ENCODE data around the gene BOLL.

Gene BOLL

DNA sequence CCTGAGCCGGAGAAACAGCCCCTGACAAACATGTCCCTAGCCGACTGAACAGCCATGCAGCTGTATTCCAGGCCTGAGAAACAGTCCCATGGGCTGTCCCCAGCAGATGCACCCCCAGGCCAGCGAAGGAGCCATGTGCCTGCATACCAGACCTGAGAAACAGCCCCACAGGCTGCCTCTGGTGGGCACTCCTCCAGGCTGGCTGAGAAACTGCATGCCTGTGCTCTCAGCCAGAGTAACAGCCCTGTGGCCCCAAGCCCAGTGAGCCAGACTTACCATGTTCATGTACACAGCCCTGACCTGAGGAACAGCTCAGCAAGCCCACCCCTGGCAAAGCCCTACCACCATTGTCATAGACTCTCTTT lies 24.8 kb downstream of the BOLL start:
- H3K9ac ChIP-seq (ENCODE audit: low read length) = no peak overlapping the region
- no peak overlapping the region for H2AK5ac ChIP-seq (ENCODE audit: low read length)
- no peak overlapping the region for H3K18ac ChIP-seq (ENCODE audit: low read length)
- H3K4me3 ChIP-seq (ENCODE audit: low read depth, low read length) = no peak overlapping the region
- DNase-seq = no peak
- no peak overlapping the region for H2BK120ac ChIP-seq (ENCODE audit: insufficient read depth, low read length, poor library complexity)
- H3K4me2 ChIP-seq (ENCODE audit: low read length) = no peak overlapping the region
- H3K4ac ChIP-seq (ENCODE audit: low read depth, low read length) = no peak overlapping the region
- no peak overlapping the region for H3K27ac ChIP-seq (ENCODE audit: low read depth, low read length)
- no peaks in the 10 kb centered on the region for H3K79me2 ChIP-seq (ENCODE audit: control insufficient read depth, insufficient read depth, low read length, poor library complexity)
- no peaks in the 10 kb centered on the region for H3K4me1 ChIP-seq (ENCODE audit: control insufficient read depth in 1 of 2, insufficient read depth in 2 of 2, low read length in 2 of 2)
- peaks cover 6% of the 10 kb centered on the region for H3K9me3 ChIP-seq (ENCODE audit: insufficient read depth, low read depth, low read length)
- H2BK5ac ChIP-seq (ENCODE audit: low read depth, low read length, poor library complexity) = no peak overlapping the region
- H3K36me3 ChIP-seq (ENCODE audit: control insufficient read depth in 1 of 2, insufficient read depth in 2 of 2, low read length in 2 of 2) = no peaks in the 10 kb centered on the region
- no peak overlapping the region for H3K23ac ChIP-seq (ENCODE audit: low read length)
- H2BK12ac ChIP-seq (ENCODE audit: low read length) = no peak overlapping the region
- no peak overlapping the region for H3K14ac ChIP-seq (ENCODE audit: low read length)
- H2AFZ ChIP-seq (ENCODE audit: insufficient read depth, low read length, poor library complexity) = no peak overlapping the region
- no peak overlapping the region for H4K12ac ChIP-seq (ENCODE audit: low read depth, low read length)
- no peak overlapping the region for H4K8ac ChIP-seq (ENCODE audit: low read depth, low read length)
- H4K91ac ChIP-seq (ENCODE audit: low read depth, low read length) = no peak overlapping the region
- H3K79me1 ChIP-seq (ENCODE audit: low read length) = no peaks in the 10 kb centered on the region
- no peaks in the 10 kb centered on the region for H3K27me3 ChIP-seq (ENCODE audit: insufficient read depth, low read length)
- WGBS (ENCODE audit: extremely low coverage, insufficient coverage, insufficient read length) = no CpG with 5 or more reads among the region's 3 CpGs

- no peaks in the 10 kb centered on the region for H3K36me3 ChIP-seq (ENCODE audit: control insufficient read depth in 1 of 2, insufficient read depth in 2 of 2, low read length in 2 of 2)
- H3K79me1 ChIP-seq (ENCODE audit: low read length) = no peaks in the 10 kb centered on the region
- no peak for DNase-seq
- WGBS (ENCODE audit: extremely low coverage, insufficient coverage, insufficient read length) = no CpG with 5 or more reads among the region's 11 CpGs
- H3K9me3 ChIP-seq (ENCODE audit: insufficient read depth, low read depth, low read length) = peaks cover 6% of the 10 kb centered on the region
- H3K14ac ChIP-seq (ENCODE audit: low read length) = no peak overlapping the region
- no peak overlapping the region for H2BK12ac ChIP-seq (ENCODE audit: low read length)
- no peak overlapping the region for H4K12ac ChIP-seq (ENCODE audit: low read depth, low read length)
- H2BK5ac ChIP-seq (ENCODE audit: low read depth, low read length, poor library complexity) = no peak overlapping the region
- H3K4ac ChIP-seq (ENCODE audit: low read depth, low read length) = no peak overlapping the region
- H3K4me1 ChIP-seq (ENCODE audit: control insufficient read depth in 1 of 2, insufficient read depth in 2 of 2, low read length in 2 of 2) = no peaks in the 10 kb centered on the region
- H2AFZ ChIP-seq (ENCODE audit: insufficient read depth, low read length, poor library complexity) = no peak overlapping the region
- H3K79me2 ChIP-seq (ENCODE audit: control insufficient read depth, insufficient read depth, low read length, poor library complexity) = no peaks in the 10 kb centered on the region
- H3K18ac ChIP-seq (ENCODE audit: low read length) = no peak overlapping the region
- H3K23ac ChIP-seq (ENCODE audit: low read length) = no peak overlapping the region
- H3K4me2 ChIP-seq (ENCODE audit: low read length) = no peak overlapping the region
- no peaks in the 10 kb centered on the region for H3K27me3 ChIP-seq (ENCODE audit: insufficient read depth, low read length)
- no peak overlapping the region for H4K8ac ChIP-seq (ENCODE audit: low read depth, low read length)
- no peak overlapping the region for H3K4me3 ChIP-seq (ENCODE audit: low read depth, low read length)
- no peak overlapping the region for H3K27ac ChIP-seq (ENCODE audit: low read depth, low read length)
- no peak overlapping the region for H3K9ac ChIP-seq (ENCODE audit: low read length)
- H2AK5ac ChIP-seq (ENCODE audit: low read length) = no peak overlapping the region
- no peak overlapping the region for H4K91ac ChIP-seq (ENCODE audit: low read depth, low read length)
- no peak overlapping the region for H2BK120ac ChIP-seq (ENCODE audit: insufficient read depth, low read length, poor library complexity)
Observed at GRCh38 chr2:197759625-197760292, 25.4 kb downstream of the BOLL start.

GRCh38 chr2:197759013-197759412 lies 26.1 kb downstream of the BOLL start:
- H3K4me1 ChIP-seq (ENCODE audit: control insufficient read depth in 1 of 2, insufficient read depth in 2 of 2, low read length in 2 of 2) = no peaks in the 10 kb centered on the region
- peaks cover 6% of the 10 kb centered on the region for H3K9me3 ChIP-seq (ENCODE audit: insufficient read depth, low read depth, low read length)
- no peak overlapping the region for H2BK12ac ChIP-seq (ENCODE audit: low read length)
- no peak overlapping the region for H3K27ac ChIP-seq (ENCODE audit: low read depth, low read length)
- no peak overlapping the region for H3K9ac ChIP-seq (ENCODE audit: low read length)
- H3K23ac ChIP-seq (ENCODE audit: low read length) = no peak overlapping the region
- no peak overlapping the region for H2BK5ac ChIP-seq (ENCODE audit: low read depth, low read length, poor library complexity)
- H3K79me1 ChIP-seq (ENCODE audit: low read length) = no peaks in the 10 kb centered on the region
- no peaks in the 10 kb centered on the region for H3K36me3 ChIP-seq (ENCODE audit: control insufficient read depth in 1 of 2, insufficient read depth in 2 of 2, low read length in 2 of 2)
- H3K14ac ChIP-seq (ENCODE audit: low read length) = no peak overlapping the region
- no peaks in the 10 kb centered on the region for H3K27me3 ChIP-seq (ENCODE audit: insufficient read depth, low read length)
- no peak overlapping the region for H2BK120ac ChIP-seq (ENCODE audit: insufficient read depth, low read length, poor library complexity)
- no peak overlapping the region for H2AK5ac ChIP-seq (ENCODE audit: low read length)
- no CpG with 5 or more reads among the region's 4 CpGs for WGBS (ENCODE audit: extremely low coverage, insufficient coverage, insufficient read length)
- no peak overlapping the region for H3K18ac ChIP-seq (ENCODE audit: low read length)
- no peak overlapping the region for H4K8ac ChIP-seq (ENCODE audit: low read depth, low read length)
- H4K91ac ChIP-seq (ENCODE audit: low read depth, low read length) = no peak overlapping the region
- H3K79me2 ChIP-seq (ENCODE audit: control insufficient read depth, insufficient read depth, low read length, poor library complexity) = no peaks in the 10 kb centered on the region
- no peak overlapping the region for H3K4ac ChIP-seq (ENCODE audit: low read depth, low read length)
- no peak overlapping the region for H4K12ac ChIP-seq (ENCODE audit: low read depth, low read length)
- no peak for DNase-seq
- H3K4me2 ChIP-seq (ENCODE audit: low read length) = no peak overlapping the region
- no peak overlapping the region for H2AFZ ChIP-seq (ENCODE audit: insufficient read depth, low read length, poor library complexity)
- no peak overlapping the region for H3K4me3 ChIP-seq (ENCODE audit: low read depth, low read length)

DNA sequence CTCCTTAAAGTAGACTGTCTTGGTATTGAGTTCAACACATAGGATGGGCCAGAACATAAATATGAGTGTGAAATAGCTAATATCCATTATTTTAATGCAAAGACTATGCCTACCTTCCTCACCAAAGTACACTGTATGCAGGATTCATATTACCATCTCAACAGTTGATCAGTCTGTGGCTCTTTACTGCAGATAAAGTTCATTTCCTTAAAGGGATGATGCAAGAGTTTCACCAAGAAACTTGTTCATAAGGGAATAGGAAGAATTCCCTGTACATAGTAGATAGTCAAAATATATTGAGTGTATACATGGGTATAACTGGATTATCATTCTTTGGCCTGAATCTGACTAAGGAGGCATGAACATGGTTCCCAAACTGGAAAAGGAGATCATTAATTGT lies 44.9 kb downstream of the BOLL start:
- Histone ChIP-seq H4K8ac (ENCODE audit: low read depth, low read length) (no peak overlapping the region), H3K23ac (ENCODE audit: low read length) (no peak overlapping the region), H3K79me2 (ENCODE audit: control insufficient read depth, insufficient read depth, low read length, poor library complexity) (no peaks in the 10 kb centered on the region), H3K27me3 (ENCODE audit: insufficient read depth, low read length) (no peaks in the 10 kb centered on the region), H3K4ac (ENCODE audit: low read depth, low read length) (no peak overlapping the region), H4K12ac (ENCODE audit: low read depth, low read length) (no peak overlapping the region), H3K18ac (ENCODE audit: low read length) (no peak overlapping the region), H2AK5ac (ENCODE audit: low read length) (no peak overlapping the region), H3K4me2 (ENCODE audit: low read length) (no peak overlapping the region), H3K9me3 (ENCODE audit: insufficient read depth, low read depth, low read length) (no peaks in the 10 kb centered on the region), H3K4me1 (ENCODE audit: control insufficient read depth in 1 of 2, insufficient read depth in 2 of 2, low read length in 2 of 2) (no peaks in the 10 kb centered on the region), H2BK5ac (ENCODE audit: low read depth, low read length, poor library complexity) (no peak overlapping the region), H3K36me3 (ENCODE audit: control insufficient read depth in 1 of 2, insufficient read depth in 2 of 2, low read length in 2 of 2) (no peaks in the 10 kb centered on the region), H2BK12ac (ENCODE audit: low read length) (no peak overlapping the region), H4K91ac (ENCODE audit: low read depth, low read length) (no peak overlapping the region), H3K27ac (ENCODE audit: low read depth, low read length) (no peak overlapping the region), H3K79me1 (ENCODE audit: low read length) (no peaks in the 10 kb centered on the region), H3K4me3 (ENCODE audit: low read depth, low read length) (no peak overlapping the region), H2AFZ (ENCODE audit: insufficient read depth, low read length, poor library complexity) (no peak overlapping the region), H3K9ac (ENCODE audit: low read length) (no peak overlapping the region), H3K14ac (ENCODE audit: low read length) (no peak overlapping the region), H2BK120ac (ENCODE audit: insufficient read depth, low read length, poor library complexity) (no peak overlapping the region)
- DNase-seq = no peak
